ENCODE measurements around the gene PLXND1.

Gene PLXND1

DNA sequence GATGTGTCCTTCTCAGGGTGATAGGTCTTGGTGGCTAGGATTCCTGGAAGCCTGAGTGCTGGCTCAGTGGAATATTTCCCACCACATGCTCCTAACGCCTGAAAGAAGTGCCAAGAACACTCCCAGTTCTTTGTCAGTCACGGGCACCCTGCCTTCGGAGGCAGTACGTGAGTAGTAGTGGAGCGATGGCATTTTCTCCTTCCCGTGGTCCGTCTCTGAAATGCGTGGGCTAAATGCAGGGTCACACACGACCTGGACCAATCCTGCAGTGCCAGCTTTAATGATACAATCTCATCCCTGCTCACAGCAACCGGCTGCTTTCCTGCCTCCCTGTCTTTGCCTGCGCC, 49.0 kb downstream of the PLXND1 start:
- in situ Hi-C loops (cut with MboI; ENCODE audit: low pct_unique_long_range_greater_than_20kb, low sequenced_read_pairs, unreplicated experiment), result no loop called here
- TF ChIP-seq CTCF (IDR thresholded peaks at IDR 0.05; ENCODE audit: extremely low read depth, insufficient read depth, missing control alignments), result no peak
- no peak for DNase-seq (ENCODE audit: low spot score)

- no peak for TF ChIP-seq CTCF (IDR thresholded peaks at IDR 0.05; ENCODE audit: extremely low read depth, insufficient read depth, missing control alignments)
- in situ Hi-C loops (cut with MboI; ENCODE audit: low pct_unique_long_range_greater_than_20kb, low sequenced_read_pairs, unreplicated experiment), result no loop called here
- no peak for DNase-seq (ENCODE audit: low spot score)
These were observed 49.5 kb downstream of the PLXND1 start for GRCh38 chr3:129556890-129557547.

- in situ Hi-C loops (cut with MboI; ENCODE audit: low pct_unique_long_range_greater_than_20kb, low sequenced_read_pairs, unreplicated experiment), result no loop called here
- no peak for DNase-seq (ENCODE audit: low spot score)
- TF ChIP-seq CTCF (IDR thresholded peaks at IDR 0.05; ENCODE audit: extremely low read depth, insufficient read depth, missing control alignments), result no peak
These were observed 50.1 kb downstream of the PLXND1 start for GRCh38 chr3:129556358-129556695.

GRCh38 chr3:129555616-129556357, 50.7 kb downstream of the PLXND1 start:
- in situ Hi-C loops (cut with MboI; ENCODE audit: low pct_unique_long_range_greater_than_20kb, low sequenced_read_pairs, unreplicated experiment), result no loop called here
- no peak for TF ChIP-seq CTCF (IDR thresholded peaks at IDR 0.05; ENCODE audit: extremely low read depth, insufficient read depth, missing control alignments)
- DNase-seq (ENCODE audit: low spot score), result no peak

- in situ Hi-C loops (cut with MboI; ENCODE audit: low pct_unique_long_range_greater_than_20kb, low sequenced_read_pairs, unreplicated experiment), result no loop called here
- TF ChIP-seq CTCF (IDR thresholded peaks at IDR 0.05; ENCODE audit: extremely low read depth, insufficient read depth, missing control alignments), result no peak
- no peak for DNase-seq (ENCODE audit: low spot score)
These were observed 51.3 kb downstream of the PLXND1 start for GRCh38 chr3:129555153-129555550.

GRCh38 chr3:129554356-129555152, 51.9 kb downstream of the PLXND1 start:
- DNase-seq (ENCODE audit: low spot score), result no peak
- in situ Hi-C loops (cut with MboI; ENCODE audit: low pct_unique_long_range_greater_than_20kb, low sequenced_read_pairs, unreplicated experiment), result no loop called here
- TF ChIP-seq CTCF (IDR thresholded peaks at IDR 0.05; ENCODE audit: extremely low read depth, insufficient read depth, missing control alignments), result no peak

Data from GM13977 (cell line).